H9 (cell line): ENCODE data around the gene RBM38. TPM values are rescaled to one million over a fixed set of nuclear protein-coding genes. Genes with fewer than 3 reads are reported as not detected.

Experiments used
- DNase-seq: peaks from one replicate; pipeline ENCODE4 v3.0.0-alpha.2; 2017
- H2AFZ ChIP-seq: one replicate; pipeline ENCODE4 v1.6.1; 2013; ENCODE audit warnings: mild to moderate bottlenecking, low read length, control low read depth, moderate library complexity
- H2AK5ac ChIP-seq: 2 replicates; pipeline ENCODE4 v1.6.1; 2013; ENCODE audit warnings: low read length, control low read depth, mixed read lengths; ENCODE audit not compliant: insufficient read length
- H2BK120ac ChIP-seq: one replicate; pipeline ENCODE4 v1.6.1; 2013; ENCODE audit warnings: low read depth, mild to moderate bottlenecking, low read length, control low read depth, inconsistent platforms; ENCODE audit not compliant: poor library complexity, severe bottlenecking
- H2BK12ac ChIP-seq: 2 replicates; pipeline ENCODE4 v1.6.1; 2013; ENCODE audit warnings: low read length, control low read depth, mixed read lengths, low read depth; ENCODE audit not compliant: insufficient read length
- H2BK15ac ChIP-seq: 2 replicates; pipeline ENCODE4 v1.6.1; 2013; ENCODE audit warnings: low read depth, low read length, control low read depth
- H2BK20ac ChIP-seq: one replicate; pipeline ENCODE4 v1.6.1; 2013; ENCODE audit warnings: low read depth, mild to moderate bottlenecking, low read length, control low read depth, inconsistent platforms; ENCODE audit not compliant: poor library complexity, severe bottlenecking
- H2BK5ac ChIP-seq: 2 replicates; pipeline ENCODE4 v1.6.1; 2013; ENCODE audit warnings: low read length, control low read depth, mixed read lengths; ENCODE audit not compliant: insufficient read length
- H3K14ac ChIP-seq: 2 replicates; pipeline ENCODE4 v1.6.1; 2013; ENCODE audit warnings: low read length, control low read depth; ENCODE audit not compliant: insufficient read depth
- H3K18ac ChIP-seq: 2 replicates; pipeline ENCODE4 v1.6.1; 2013; ENCODE audit warnings: low read depth, mild to moderate bottlenecking, mixed read lengths, low read length, control low read depth; ENCODE audit not compliant: insufficient read length
- H3K23ac ChIP-seq: 2 replicates; pipeline ENCODE4 v1.6.1; 2013; ENCODE audit warnings: low read length, control low read depth, mixed read lengths, low read depth; ENCODE audit not compliant: insufficient read length
- H3K23me2 ChIP-seq: 2 replicates; pipeline ENCODE4 v1.6.1; 2013; ENCODE audit warnings: low read depth, mild to moderate bottlenecking, mixed read lengths, low read length, control low read depth; ENCODE audit not compliant: insufficient read length, poor library complexity, severe bottlenecking
- H3K27ac ChIP-seq: 2 replicates; pipeline ENCODE4 v1.5.1; 2013; ENCODE audit warnings: low read length, control low read depth, mixed read lengths, low read depth; ENCODE audit not compliant: insufficient read length
- H3K27me3 ChIP-seq: 2 replicates; pipeline ENCODE4 v1.6.1; 2013; ENCODE audit warnings: low read length, control low read depth, inconsistent platforms; ENCODE audit not compliant: insufficient read depth
- H3K4ac ChIP-seq: 2 replicates; pipeline ENCODE4 v1.6.1; 2013; ENCODE audit warnings: low read depth, mild to moderate bottlenecking, control low read depth, inconsistent platforms, low read length, moderate library complexity
- H3K4me1 ChIP-seq: 2 replicates; pipeline ENCODE4 v1.6.1; 2013; ENCODE audit warnings: low read length, control low read depth, inconsistent platforms; ENCODE audit not compliant: insufficient read depth
- H3K4me2 ChIP-seq: 2 replicates; pipeline ENCODE4 v1.6.1; 2013; ENCODE audit warnings: low read length, control low read depth, mixed read lengths; ENCODE audit not compliant: insufficient read length, insufficient read depth
- H3K56ac ChIP-seq: 2 replicates; pipeline ENCODE4 v1.6.1; 2013; ENCODE audit warnings: low read depth, mild to moderate bottlenecking, mixed read lengths, low read length, control low read depth; ENCODE audit not compliant: insufficient read length
- H3K79me1 ChIP-seq: 2 replicates; pipeline ENCODE4 v1.6.1; 2013; ENCODE audit warnings: low read depth, mild to moderate bottlenecking, moderate library complexity, low read length, control low read depth, inconsistent platforms; ENCODE audit not compliant: insufficient read depth, poor library complexity, severe bottlenecking
- H3K79me2 ChIP-seq: 2 replicates; pipeline ENCODE4 v1.6.1; 2013; ENCODE audit warnings: low read length, control low read depth, inconsistent platforms; ENCODE audit not compliant: insufficient read depth
- H3K9ac ChIP-seq: 2 replicates; pipeline ENCODE4 v1.6.1; 2013; ENCODE audit warnings: low read length, control low read depth, mixed read lengths; ENCODE audit not compliant: insufficient read length; ENCODE audit errors: extremely low read depth
- H3K9me3 ChIP-seq: one replicate; pipeline ENCODE4 v1.6.1; 2013; ENCODE audit warnings: low read depth, low read length, inconsistent platforms; ENCODE audit not compliant: control insufficient read depth
- H3T11ph ChIP-seq: one replicate; pipeline ENCODE4 v1.6.1; 2013; ENCODE audit warnings: mild to moderate bottlenecking, low read length, control low read depth, inconsistent platforms
- H4K20me1 ChIP-seq: one replicate; pipeline ENCODE4 v1.6.1; 2013; ENCODE audit not compliant: control insufficient read depth, insufficient read length, insufficient read depth
- H4K5ac ChIP-seq: 2 replicates; pipeline ENCODE4 v1.6.1; 2013; ENCODE audit warnings: low read depth, mild to moderate bottlenecking, mixed read lengths, low read length, control low read depth; ENCODE audit not compliant: insufficient read length
- H4K8ac ChIP-seq: replicated peaks from 2 replicates; pipeline ENCODE4 v1.6.1; 2013; ENCODE audit warnings: low read length, control low read depth, mixed read lengths, low read depth; ENCODE audit not compliant: insufficient read length
- H4K91ac ChIP-seq: 2 replicates; pipeline ENCODE4 v1.6.1; 2013; ENCODE audit warnings: low read depth, mild to moderate bottlenecking, moderate library complexity, mixed read lengths, low read length, control low read depth; ENCODE audit not compliant: insufficient read length
- H3K27ac Mint-ChIP-seq, 3 experiments: 2 replicates in 2 of 3; 3 replicates in 1 of 3; pipeline ENCODE4 v1.8.0; 2020 to 2021; ENCODE audit warnings: mixed read lengths in 3 of 3, mild to moderate bottlenecking in 1 of 3, moderate library complexity in 1 of 3
- H3K27me3 Mint-ChIP-seq: 2 replicates; pipeline ENCODE4 v1.8.0; 2021; ENCODE audit warnings: low read depth, mild to moderate bottlenecking, moderate library complexity, mixed read lengths
- H3K36me3 Mint-ChIP-seq, 3 experiments: 2 replicates in 2 of 3; 3 replicates in 1 of 3; pipeline ENCODE4 v1.8.0; 2020 to 2021; ENCODE audit warnings: low read depth in 3 of 3, mixed read lengths in 3 of 3; ENCODE audit not compliant: insufficient read depth in 1 of 3
- H3K4me1 Mint-ChIP-seq, 2 experiments: 2 replicates each; pipeline ENCODE4 v1.8.0; 2020; ENCODE audit warnings: mixed read lengths in 2 of 2
- H3K4me3 Mint-ChIP-seq, 2 experiments: 2 replicates in 1 of 2; 3 replicates in 1 of 2; pipeline ENCODE4 v1.8.0; 2020 to 2021; ENCODE audit warnings: mild to moderate bottlenecking in 2 of 2, mixed read lengths in 2 of 2, moderate library complexity in 1 of 2
- H3K9me3 Mint-ChIP-seq, 2 experiments: 2 replicates in 1 of 2; 3 replicates in 1 of 2; pipeline ENCODE4 v1.8.0; 2020; ENCODE audit warnings: mild to moderate bottlenecking in 2 of 2, mixed read lengths in 2 of 2, moderate library complexity in 1 of 2
- CTCF ChIP-seq: fragments of 200-600 bp; sonication (generic); conservative IDR thresholded peaks from 3 replicates; pipeline ENCODE4 v1.8.0; 2021; ENCODE audit warnings: antibody characterized with exemption, mild to moderate bottlenecking
- WGBS: extraction: QIAGEN DNeasy Blood & Tissue Kit; methylation state at CpG from one replicate; pipeline ENCODE4 v1.1.7; 2013; ENCODE audit warnings: missing lambda C conversion rate, low lambda C conversion rate, mixed read lengths; ENCODE audit not compliant: insufficient read length; ENCODE audit errors: extremely low coverage; 5-methylcytosine and 5-hydroxymethylcytosine counted together
- total RNA-seq: library from RNA; stranded (reverse); gene quantifications from 2 replicates; pipeline ENCODE4 v1.2.1, GENCODE V29; 2021

RBM38 gene
- total RNA-seq, 1 experiment from 2014 or later, result 66.8 TPM

- no peak overlapping the region for H4K91ac ChIP-seq
- no peak overlapping the region for H3K27ac ChIP-seq
- no peak overlapping the region for H2BK12ac ChIP-seq
- no peak overlapping the region for H3K18ac ChIP-seq
- H3T11ph ChIP-seq, result no peak overlapping the region
- no peak overlapping the region for H3K14ac ChIP-seq
- peaks cover 5% of the 10 kb centered on the region for H3K23me2 ChIP-seq
- Mint-ChIP-seq H3K4me3 (peak overlapping the region; percentile 91 to 95), H3K9me3 (peaks cover 0 to 3% of the 10 kb centered on the region in 2 experiments; a peak in 1 of 5 replicates), H3K4me1 (peaks cover 8% of the 10 kb centered on the region in 2 experiments), H3K27ac (peak overlapping the region in 1 of 3 experiments; percentile 53; a peak in 1 of 7 replicates), H3K36me3 (peaks cover 21 to 36% (median 32%) of the 10 kb centered on the region in 3 experiments), H3K27me3 (peaks cover 4% of the 10 kb centered on the region)
- no peak for TF ChIP-seq CTCF
- no peaks in the 10 kb centered on the region for H3K4me1 ChIP-seq
- H4K5ac ChIP-seq, result no peak overlapping the region
- no peaks in the 10 kb centered on the region for H3K9me3 ChIP-seq
- H3K9ac ChIP-seq, result no peak overlapping the region
- H2BK15ac ChIP-seq, result no peak overlapping the region
- H2AK5ac ChIP-seq, result no peak overlapping the region
- H2AFZ ChIP-seq, result no peak overlapping the region
- no peak for DNase-seq
- WGBS, result no CpG with 5 or more reads among the region's 6 CpGs
- H3K27me3 ChIP-seq, result no peaks in the 10 kb centered on the region
- no peak overlapping the region for H3K23ac ChIP-seq
- no peak overlapping the region for H2BK20ac ChIP-seq
- H3K4me2 ChIP-seq, result peak overlapping the region; percentile 89
- H3K79me2 ChIP-seq, result peaks cover 20% of the 10 kb centered on the region; the same call in 1 of the 2 replicates
- H2BK5ac ChIP-seq, result no peak overlapping the region
- no peak overlapping the region for H3K4ac ChIP-seq
- H2BK120ac ChIP-seq, result no peak overlapping the region
- H3K56ac ChIP-seq, result no peak overlapping the region
- peaks cover 6% of the 10 kb centered on the region for H3K79me1 ChIP-seq
- H4K8ac ChIP-seq, result no peak overlapping the region
- H4K20me1 ChIP-seq, result no peaks in the 10 kb centered on the region
Measured at GRCh38 chr20:57352305-57352704, 38.9 kb upstream of the RBM38 start.
